MM.1S (cell line): ENCODE measurements around the gene NTN5.

Experiments
- DNase-seq: peaks from one replicate; pipeline ENCODE4 v3.0.0-alpha.2; 2015
- H2AFZ ChIP-seq: fragments of 300-600 bp; sonication (generic); 2 replicates; pipeline ENCODE4 v1.6.0; 2016; ENCODE audit warnings: antibody characterized with exemption, low read length
- H3F3A ChIP-seq: fragments of 300-600 bp; sonication (generic); 2 replicates; pipeline ENCODE4 v1.6.1; 2016; ENCODE audit warnings: mild to moderate bottlenecking, antibody characterized with exemption, low read length, moderate library complexity, mixed read lengths; ENCODE audit not compliant: insufficient read depth
- H3K27ac ChIP-seq: fragments of 300-600 bp; sonication (generic); 2 replicates; pipeline ENCODE4 v1.5.1; 2016; ENCODE audit warnings: mild to moderate bottlenecking, low read length
- H3K27me3 ChIP-seq: fragments of 300-600 bp; sonication (generic); replicated peaks from 2 replicates; pipeline ENCODE4 v1.6.0; 2016; ENCODE audit warnings: low read length; ENCODE audit not compliant: insufficient read depth
- H3K36me3 ChIP-seq: fragments of 300-600 bp; sonication (generic); replicated peaks from 2 replicates; pipeline ENCODE4 v1.6.1; 2016; ENCODE audit warnings: mild to moderate bottlenecking, low read length, mixed read lengths; ENCODE audit not compliant: insufficient read depth
- H3K4me1 ChIP-seq: fragments of 300-600 bp; sonication (generic); 2 replicates; pipeline ENCODE4 v1.6.1; 2016; ENCODE audit warnings: low read length, mixed read lengths
- H3K4me2 ChIP-seq: fragments of 300-600 bp; sonication (generic); 2 replicates; pipeline ENCODE4 v1.6.0; 2016; ENCODE audit warnings: low read depth, low read length
- H3K4me3 ChIP-seq: fragments of 300-600 bp; sonication (generic); 2 replicates; pipeline ENCODE4 v1.5.1; 2016; ENCODE audit warnings: low read length, mixed read lengths
- H3K79me2 ChIP-seq: fragments of 300-600 bp; sonication (generic); 2 replicates; pipeline ENCODE4 v1.6.1; 2016; ENCODE audit warnings: mixed run types, low read length, mixed read lengths
- H3K9ac ChIP-seq: fragments of 300-600 bp; sonication (generic); 2 replicates; pipeline ENCODE4 v1.6.1; 2016; ENCODE audit warnings: low read length, mixed read lengths
- H3K9me2 ChIP-seq: fragments of 300-600 bp; sonication (generic); replicated peaks from 2 replicates; pipeline ENCODE4 v1.6.1; 2016; ENCODE audit warnings: mild to moderate bottlenecking, low read length, mixed read lengths; ENCODE audit not compliant: insufficient read depth
- H3K9me3 ChIP-seq: fragments of 300-600 bp; sonication (generic); replicated peaks from 2 replicates; pipeline ENCODE4 v1.6.1; 2016; ENCODE audit warnings: mild to moderate bottlenecking, low read length, mixed read lengths; ENCODE audit not compliant: insufficient read depth
- H4K20me1 ChIP-seq: fragments of 300-600 bp; sonication (generic); 2 replicates; pipeline ENCODE4 v1.6.1; 2016; ENCODE audit warnings: mild to moderate bottlenecking, low read length, moderate library complexity, mixed read lengths; ENCODE audit not compliant: insufficient read depth
- CTCF ChIP-seq: fragments of 300-600 bp; sonication (generic); IDR thresholded peaks from 2 replicates; pipeline ENCODE4 v1.5.1; 2016; ENCODE audit warnings: antibody characterized with exemption, low read length, mixed read lengths
- EZH2 ChIP-seq: fragments of 300-600 bp; sonication (generic); optimal IDR thresholded peaks from 2 replicates; pipeline ENCODE3; 2017; ENCODE audit warnings: low read depth, mild to moderate bottlenecking, antibody characterized with exemption, low read length, mixed read lengths
- EZH2phosphoT487 ChIP-seq: fragments of 300-600 bp; sonication (generic); IDR thresholded peaks from 2 replicates; pipeline ENCODE4 v1.6.1; 2018; ENCODE audit warnings: antibody characterized with exemption, low read length

The NTN5 gene

GRCh38 chr19:48634424-48635262 lies 38.2 kb downstream of the NTN5 start:
- peak overlapping the region; percentile 47 for H3K4me3 ChIP-seq
- peak overlapping the region; percentile 32 for H2AFZ ChIP-seq
- peaks cover 32% of the 10 kb centered on the region for H3K4me1 ChIP-seq
- H3K36me3 ChIP-seq: no peaks in the 10 kb centered on the region
- H3K9ac ChIP-seq: peak overlapping the region; percentile 44; the same call in 1 of the 2 replicates
- peak overlapping the region; percentile 72 for H3K27ac ChIP-seq
- no peaks in the 10 kb centered on the region for H3K9me3 ChIP-seq
- peak overlapping the region; percentile 83 for H3K4me2 ChIP-seq
- H3K79me2 ChIP-seq: no peaks in the 10 kb centered on the region
- peak; percentile 97 for DNase-seq
- H3F3A ChIP-seq: peaks cover 35% of the 10 kb centered on the region
- H4K20me1 ChIP-seq: no peaks in the 10 kb centered on the region
- TF ChIP-seq EZH2phosphoT487: no peak
- no peak for TF ChIP-seq CTCF
- TF ChIP-seq EZH2: no peak
- no peaks in the 10 kb centered on the region for H3K27me3 ChIP-seq
- H3K9me2 ChIP-seq: no peaks in the 10 kb centered on the region

- Histone ChIP-seq H3K4me2 (peak overlapping the region; percentile 83), H3K79me2 (no peaks in the 10 kb centered on the region), H3K27me3 (no peaks in the 10 kb centered on the region), H3K4me3 (peak overlapping the region; percentile 46; the same call in 1 of the 2 replicates), H3K4me1 (peaks cover 32% of the 10 kb centered on the region), H3K36me3 (no peaks in the 10 kb centered on the region), H3K9ac (peak overlapping the region; percentile 25; the same call in 1 of the 2 replicates), H3K9me3 (no peaks in the 10 kb centered on the region), H4K20me1 (no peaks in the 10 kb centered on the region), H2AFZ (peak overlapping the region; percentile 32), H3K9me2 (no peaks in the 10 kb centered on the region), H3F3A (peaks cover 35% of the 10 kb centered on the region), H3K27ac (peak overlapping the region; percentile 72; the same call in 1 of the 2 replicates)
- TF ChIP-seq CTCF (no peak), EZH2 (no peak), EZH2phosphoT487 (no peak)
- DNase-seq: no peak
Measured at GRCh38 chr19:48634036-48634342, 38.8 kb downstream of the NTN5 start.

- H3K9me3 ChIP-seq: no peaks in the 10 kb centered on the region
- H3K36me3 ChIP-seq: no peaks in the 10 kb centered on the region
- no peak for TF ChIP-seq EZH2
- no peak for TF ChIP-seq CTCF
- TF ChIP-seq EZH2phosphoT487: no peak
- peak overlapping the region; percentile 25; the same call in 1 of the 2 replicates for H3K9ac ChIP-seq
- H3K9me2 ChIP-seq: no peaks in the 10 kb centered on the region
- no peaks in the 10 kb centered on the region for H3K79me2 ChIP-seq
- peaks cover 35% of the 10 kb centered on the region for H3F3A ChIP-seq
- H3K4me3 ChIP-seq: peak overlapping the region; percentile 46; the same call in 1 of the 2 replicates
- no peaks in the 10 kb centered on the region for H3K27me3 ChIP-seq
- H3K4me2 ChIP-seq: peak overlapping the region; percentile 83
- peaks cover 28% of the 10 kb centered on the region for H3K4me1 ChIP-seq
- peak overlapping the region; percentile 72; the same call in 1 of the 2 replicates for H3K27ac ChIP-seq
- no peak for DNase-seq
- H4K20me1 ChIP-seq: no peaks in the 10 kb centered on the region
- H2AFZ ChIP-seq: no peak overlapping the region
Measured at GRCh38 chr19:48633148-48634035, 39.4 kb downstream of the NTN5 start.
